UCSD-AML1 (cell line): Measurements from ENCODE around the gene BRI3.

ENCODE experiments used
- DNase-seq: peaks from one replicate; lab custom pipeline; 2025; ENCODE audit not compliant: unreplicated experiment; lab: John Stamatoyannopoulos, UW

Gene BRI3, protein sequence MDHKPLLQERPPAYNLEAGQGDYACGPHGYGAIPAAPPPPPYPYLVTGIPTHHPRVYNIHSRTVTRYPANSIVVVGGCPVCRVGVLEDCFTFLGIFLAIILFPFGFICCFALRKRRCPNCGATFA

GRCh38 chr7:98280791-98281756 lies at the start of gene BRI3:
BRI3 (plus strand) TSS chr7:98281686; CDS start chr7:98281796, 110 bp downstream.
- peak; percentile 86 for DNase-seq

- DNase-seq: no peak
Observed at GRCh38 chr7:98232263-98232585, 49.3 kb upstream of the BRI3 start.

GRCh38 chr7:98232799-98233198 lies 48.7 kb upstream of the BRI3 start:
- no peak for DNase-seq

- no peak for DNase-seq
Observed at GRCh38 chr7:98233219-98234070, 48.0 kb upstream of the BRI3 start.

GRCh38 chr7:98234429-98235147 lies 46.9 kb upstream of the BRI3 start:
- DNase-seq: no peak

- DNase-seq: no peak
Observed at GRCh38 chr7:98235901-98236300, 45.6 kb upstream of the BRI3 start.

GRCh38 chr7:98236355-98237185 lies 44.9 kb upstream of the BRI3 start:
- DNase-seq: no peak

DNA sequence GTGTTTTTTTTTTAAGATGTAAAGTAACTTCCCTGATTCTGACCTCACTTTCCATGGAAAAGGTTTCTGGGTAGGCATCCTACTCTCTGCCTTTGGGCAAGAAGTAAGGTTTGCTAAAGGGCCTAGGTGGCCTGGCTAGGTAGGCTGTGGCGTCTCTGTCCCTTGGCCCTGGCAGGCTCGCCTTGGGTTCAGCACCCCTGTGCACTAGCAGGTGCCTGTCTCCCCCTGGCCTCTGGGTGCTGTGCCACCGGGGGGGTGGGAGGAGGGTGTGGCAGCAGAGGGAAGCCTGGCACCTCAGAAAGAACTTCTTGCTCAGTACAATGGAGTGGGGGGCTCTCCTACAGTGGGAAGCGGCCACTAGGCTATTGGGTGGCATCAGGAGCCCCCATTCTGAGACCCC lies 43.4 kb upstream of the BRI3 start:
- DNase-seq: no peak

DNA sequence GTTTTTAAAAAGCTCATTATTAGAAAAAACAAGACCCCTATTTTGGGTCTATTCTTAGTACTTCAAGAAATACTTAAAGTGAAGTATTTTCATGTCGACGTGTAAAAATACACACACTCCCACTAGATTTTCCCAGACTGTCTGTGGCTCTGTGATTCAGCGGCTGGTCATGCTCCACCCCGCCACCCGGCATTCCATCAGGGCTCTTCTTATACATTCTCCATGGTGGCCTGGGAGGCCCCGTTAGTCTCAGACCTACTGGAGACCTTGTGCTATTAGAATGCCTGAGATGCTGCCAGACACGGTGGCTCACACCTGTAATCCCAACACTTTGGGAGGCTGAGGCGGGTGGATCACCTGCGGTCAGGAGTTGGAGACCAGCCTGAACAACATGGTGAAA lies 42.5 kb upstream of the BRI3 start:
- no peak for DNase-seq

GRCh38 chr7:98240961-98241673 lies 40.4 kb upstream of the BRI3 start:
- peak; percentile 12 for DNase-seq

DNA sequence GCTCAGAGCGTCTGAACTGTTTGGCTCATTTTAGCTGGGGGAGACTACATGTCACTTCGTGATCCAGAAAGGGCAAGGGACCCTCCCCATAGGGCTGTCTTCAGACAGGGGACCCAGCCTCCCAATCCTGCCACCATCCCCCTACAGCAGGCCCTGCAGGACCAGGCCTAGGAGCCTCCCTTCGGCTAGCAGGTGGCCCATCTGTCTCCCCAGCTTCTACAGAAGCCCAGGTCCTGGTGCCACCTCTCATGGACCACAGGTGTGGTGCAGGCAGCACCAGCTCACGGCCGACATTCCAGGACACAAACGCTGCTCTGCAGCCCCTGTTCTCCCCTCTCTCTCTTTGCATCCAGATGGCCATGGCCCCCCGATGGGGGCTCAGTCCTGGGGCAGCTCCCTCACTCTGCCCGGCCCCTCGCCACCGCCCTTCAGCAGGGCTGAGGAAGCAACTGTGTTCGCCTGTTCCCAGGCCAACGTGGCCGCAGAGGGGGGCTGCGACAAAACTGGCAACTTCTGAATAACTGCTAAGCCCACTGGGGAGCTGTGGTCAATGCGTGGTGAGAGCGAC lies 39.7 kb upstream of the BRI3 start:
- no peak for DNase-seq

GRCh38 chr7:98242342-98242741 lies 39.1 kb upstream of the BRI3 start:
- DNase-seq: no peak

DNA sequence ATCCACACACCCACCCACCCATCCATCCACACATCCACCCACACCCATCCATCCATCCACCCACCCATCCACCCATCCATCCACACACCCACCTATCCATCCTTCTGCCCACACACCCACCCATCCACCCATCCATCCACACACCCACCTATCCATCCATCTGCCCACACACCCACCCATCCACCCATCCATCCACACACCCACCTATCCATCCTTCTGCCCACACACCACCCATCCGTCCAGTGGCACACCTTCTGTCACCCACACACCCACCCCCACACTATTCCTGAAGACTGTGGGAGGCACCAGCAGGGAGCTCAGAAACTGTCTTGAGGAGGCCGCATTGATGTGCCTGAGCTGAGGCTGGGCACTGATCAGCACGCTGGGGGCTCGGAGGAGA lies 38.6 kb upstream of the BRI3 start:
- no peak for DNase-seq

DNA sequence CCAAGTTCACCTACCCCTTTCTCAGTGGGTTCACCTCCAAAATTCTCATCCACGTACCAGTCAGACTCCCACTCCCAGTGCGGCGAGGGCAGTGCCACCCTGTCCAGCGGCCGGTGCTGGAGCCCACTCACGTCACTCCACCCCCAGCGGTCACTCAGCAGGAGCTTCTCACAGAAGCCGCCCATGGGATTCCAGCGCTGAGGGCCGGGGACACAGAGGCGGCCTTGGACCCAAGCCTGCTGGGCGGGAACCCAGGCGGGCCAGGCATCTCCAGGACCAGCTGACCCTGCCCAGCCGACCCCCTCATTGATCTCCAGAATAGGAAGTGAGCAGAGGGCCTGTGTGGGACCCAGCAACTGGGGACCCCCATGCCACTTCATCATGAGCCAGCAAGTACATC lies 36.6 kb upstream of the BRI3 start:
- no peak for DNase-seq

GRCh38 chr7:98248156-98248555 lies 33.3 kb upstream of the BRI3 start:
- no peak for DNase-seq

GRCh38 chr7:98249106-98249505 lies 32.4 kb upstream of the BRI3 start:
- no peak for DNase-seq

- peak; percentile 11 for DNase-seq
Observed at GRCh38 chr7:98250789-98251188, 30.7 kb upstream of the BRI3 start.

DNA sequence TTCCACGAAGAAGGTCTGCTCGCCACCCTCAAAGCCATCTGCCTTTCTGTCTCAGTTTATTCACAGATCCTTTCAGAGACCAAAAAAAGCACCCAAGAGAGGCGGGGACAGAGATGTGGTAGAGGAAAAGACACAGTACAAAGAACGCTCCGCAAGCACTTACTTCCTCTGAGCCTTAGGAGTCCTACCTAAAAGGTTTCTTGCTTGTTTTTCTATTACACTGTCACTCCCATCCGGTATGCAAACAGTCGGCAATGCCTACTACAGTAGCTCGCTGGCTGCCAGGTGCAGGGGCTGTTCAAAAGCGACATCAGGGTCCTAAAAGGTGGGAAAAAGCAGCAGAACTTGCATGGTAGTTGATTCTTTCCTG lies 30.3 kb upstream of the BRI3 start:
- no peak for DNase-seq
